Measurements from ENCODE around the gene CCN5.

Gene CCN5

DNA sequence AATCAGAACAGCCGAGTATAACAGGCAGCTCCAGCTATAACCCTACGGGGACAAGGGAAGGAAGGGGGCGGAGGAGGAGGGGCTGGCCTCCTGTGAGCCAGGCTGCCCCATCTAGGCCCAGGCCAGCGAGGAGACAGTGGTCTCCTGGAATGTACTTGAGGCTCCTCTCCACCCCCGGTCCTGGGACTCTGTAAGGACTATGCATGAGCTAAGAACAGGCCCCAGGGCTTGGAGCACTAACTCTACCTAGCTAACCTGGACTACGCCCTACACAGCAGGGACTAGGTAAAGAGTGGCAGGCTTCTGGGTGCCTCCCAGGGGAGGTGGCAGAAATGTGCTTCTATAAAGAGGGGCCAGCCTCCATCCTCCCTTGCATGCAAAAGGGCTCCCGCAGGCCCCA, 39.4 kb downstream of the CCN5 start:
- Histone ChIP-seq H3F3A (ENCODE audit: low read depth) (no peaks in the 10 kb centered on the region), H3K4me3 (ENCODE audit: low read length, poor library complexity, severe bottlenecking) (no peak overlapping the region), H3K9me3 (ENCODE audit: insufficient read depth, low read depth, low read length) (no peaks in the 10 kb centered on the region), H4K20me1 (ENCODE audit: insufficient read depth, low read length, poor library complexity, severe bottlenecking) (no peaks in the 10 kb centered on the region), H3K4me1 (ENCODE audit: insufficient read depth, low read length, poor library complexity, severe bottlenecking) (no peaks in the 10 kb centered on the region), H3K9ac (ENCODE audit: low read depth, low read length, poor library complexity, severe bottlenecking) (no peak overlapping the region), H3K9me2 (replicated peaks; ENCODE audit: low read depth, low read length) (no peaks in the 10 kb centered on the region), H3K4me2 (ENCODE audit: low read depth, low read length, poor library complexity, severe bottlenecking) (no peak overlapping the region), H3K79me2 (ENCODE audit: insufficient read depth, low read length) (no peaks in the 10 kb centered on the region), H3K27me3 (ENCODE audit: insufficient read depth, low read length, poor library complexity, severe bottlenecking) (no peaks in the 10 kb centered on the region), H2AFZ (ENCODE audit: low read length) (no peak overlapping the region), H3K36me3 (ENCODE audit: insufficient read depth, low read length) (no peaks in the 10 kb centered on the region)
- no peak for TF ChIP-seq EZH2phosphoT487 (IDR thresholded peaks at IDR 0.05; ENCODE audit: borderline replicate concordance)
- TF ChIP-seq, protein P1, sequence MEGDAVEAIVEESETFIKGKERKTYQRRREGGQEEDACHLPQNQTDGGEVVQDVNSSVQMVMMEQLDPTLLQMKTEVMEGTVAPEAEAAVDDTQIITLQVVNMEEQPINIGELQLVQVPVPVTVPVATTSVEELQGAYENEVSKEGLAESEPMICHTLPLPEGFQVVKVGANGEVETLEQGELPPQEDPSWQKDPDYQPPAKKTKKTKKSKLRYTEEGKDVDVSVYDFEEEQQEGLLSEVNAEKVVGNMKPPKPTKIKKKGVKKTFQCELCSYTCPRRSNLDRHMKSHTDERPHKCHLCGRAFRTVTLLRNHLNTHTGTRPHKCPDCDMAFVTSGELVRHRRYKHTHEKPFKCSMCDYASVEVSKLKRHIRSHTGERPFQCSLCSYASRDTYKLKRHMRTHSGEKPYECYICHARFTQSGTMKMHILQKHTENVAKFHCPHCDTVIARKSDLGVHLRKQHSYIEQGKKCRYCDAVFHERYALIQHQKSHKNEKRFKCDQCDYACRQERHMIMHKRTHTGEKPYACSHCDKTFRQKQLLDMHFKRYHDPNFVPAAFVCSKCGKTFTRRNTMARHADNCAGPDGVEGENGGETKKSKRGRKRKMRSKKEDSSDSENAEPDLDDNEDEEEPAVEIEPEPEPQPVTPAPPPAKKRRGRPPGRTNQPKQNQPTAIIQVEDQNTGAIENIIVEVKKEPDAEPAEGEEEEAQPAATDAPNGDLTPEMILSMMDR (conservative IDR thresholded peaks at IDR 0.05; ENCODE audit: low read length): no peak

DNA sequence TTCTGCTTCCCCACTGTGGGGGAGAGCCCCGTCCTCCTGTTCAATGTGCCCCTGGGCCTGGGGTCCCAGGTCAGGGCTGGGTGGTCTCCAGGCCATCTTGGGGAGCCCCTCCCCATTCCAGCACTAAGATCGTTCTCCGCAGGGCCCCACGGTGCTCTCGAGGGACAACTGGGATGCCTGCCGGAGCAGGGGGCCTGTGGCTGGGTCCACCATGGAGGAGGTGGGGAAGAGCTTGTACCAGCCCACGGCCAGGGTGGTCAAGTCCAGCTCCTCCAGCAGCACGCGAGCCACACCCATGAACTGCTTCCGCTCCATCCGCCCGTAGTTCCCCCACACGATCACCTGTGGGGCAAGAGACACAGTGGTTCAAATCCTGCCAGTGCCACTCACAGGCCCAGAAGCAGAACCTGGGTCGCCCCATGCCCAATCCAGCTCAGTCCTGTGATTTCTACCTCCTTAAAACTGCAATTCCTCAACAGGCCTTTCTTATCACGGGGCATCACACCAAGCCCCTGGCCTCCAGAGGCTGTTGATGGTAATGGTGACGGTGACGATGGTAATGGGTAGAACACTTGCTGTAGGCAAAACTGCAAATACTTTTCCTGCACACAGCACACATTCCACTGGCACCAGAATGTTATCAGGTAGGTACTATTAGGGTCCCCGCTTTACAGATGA, 41.0 kb downstream of the CCN5 start:
- H4K20me1 ChIP-seq (ENCODE audit: insufficient read depth, low read length, poor library complexity, severe bottlenecking): no peaks in the 10 kb centered on the region
- no peak overlapping the region for H3K9ac ChIP-seq (ENCODE audit: low read depth, low read length, poor library complexity, severe bottlenecking)
- no peaks in the 10 kb centered on the region for H3K79me2 ChIP-seq (ENCODE audit: insufficient read depth, low read length)
- no peak for TF ChIP-seq EZH2phosphoT487 (IDR thresholded peaks at IDR 0.05; ENCODE audit: borderline replicate concordance)
- TF ChIP-seq, protein P1 (conservative IDR thresholded peaks at IDR 0.05; ENCODE audit: low read length): no peak
- no peak overlapping the region for H3K4me2 ChIP-seq (ENCODE audit: low read depth, low read length, poor library complexity, severe bottlenecking)
- no peaks in the 10 kb centered on the region for H3F3A ChIP-seq (ENCODE audit: low read depth)
- no peaks in the 10 kb centered on the region for H3K36me3 ChIP-seq (ENCODE audit: insufficient read depth, low read length)
- no peaks in the 10 kb centered on the region for H3K9me3 ChIP-seq (ENCODE audit: insufficient read depth, low read depth, low read length)
- no peaks in the 10 kb centered on the region for H3K4me1 ChIP-seq (ENCODE audit: insufficient read depth, low read length, poor library complexity, severe bottlenecking)
- H3K4me3 ChIP-seq (ENCODE audit: low read length, poor library complexity, severe bottlenecking): no peak overlapping the region
- H3K27me3 ChIP-seq (ENCODE audit: insufficient read depth, low read length, poor library complexity, severe bottlenecking): no peaks in the 10 kb centered on the region
- H2AFZ ChIP-seq (ENCODE audit: low read length): no peak overlapping the region
- H3K9me2 ChIP-seq (replicated peaks; ENCODE audit: low read depth, low read length): no peaks in the 10 kb centered on the region

DNA sequence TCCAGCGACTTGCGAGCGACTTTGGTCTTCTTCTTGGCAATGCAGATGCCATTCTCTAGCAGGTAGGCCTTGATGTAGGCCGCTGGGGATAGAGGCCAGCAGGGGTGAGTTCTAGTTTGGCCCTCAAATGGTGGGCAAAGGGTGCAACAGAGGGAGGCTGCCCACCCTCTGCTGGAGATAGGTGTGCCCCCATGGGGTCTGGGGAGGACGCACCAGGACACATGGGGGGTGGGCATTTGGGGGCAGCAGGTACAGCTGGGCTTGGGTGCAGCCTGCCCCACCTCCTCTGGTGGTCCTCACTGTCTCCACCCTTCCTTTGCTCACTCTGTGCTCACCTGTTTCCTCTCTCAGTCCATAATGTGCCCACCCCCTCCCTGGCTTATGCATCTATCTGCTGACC, 41.8 kb downstream of the CCN5 start:
- H3K27me3 ChIP-seq (ENCODE audit: insufficient read depth, low read length, poor library complexity, severe bottlenecking): no peaks in the 10 kb centered on the region
- TF ChIP-seq EZH2phosphoT487 (IDR thresholded peaks at IDR 0.05; ENCODE audit: borderline replicate concordance): no peak
- TF ChIP-seq, protein P1 (conservative IDR thresholded peaks at IDR 0.05; ENCODE audit: low read length): no peak

More for the DNA sequence above, 41.8 kb downstream of the CCN5 start:
- H3K4me2 ChIP-seq (ENCODE audit: low read depth, low read length, poor library complexity, severe bottlenecking): no peak overlapping the region
- no peaks in the 10 kb centered on the region for H3K4me1 ChIP-seq (ENCODE audit: insufficient read depth, low read length, poor library complexity, severe bottlenecking)
- H3K9ac ChIP-seq (ENCODE audit: low read depth, low read length, poor library complexity, severe bottlenecking): no peak overlapping the region
- H3K79me2 ChIP-seq (ENCODE audit: insufficient read depth, low read length): no peaks in the 10 kb centered on the region
- no peaks in the 10 kb centered on the region for H3K9me3 ChIP-seq (ENCODE audit: insufficient read depth, low read depth, low read length)
- H3K4me3 ChIP-seq (ENCODE audit: low read length, poor library complexity, severe bottlenecking): no peak overlapping the region
- H4K20me1 ChIP-seq (ENCODE audit: insufficient read depth, low read length, poor library complexity, severe bottlenecking): no peaks in the 10 kb centered on the region
- H3K9me2 ChIP-seq (replicated peaks; ENCODE audit: low read depth, low read length): no peaks in the 10 kb centered on the region
- no peak overlapping the region for H2AFZ ChIP-seq (ENCODE audit: low read length)
- no peaks in the 10 kb centered on the region for H3K36me3 ChIP-seq (ENCODE audit: insufficient read depth, low read length)
- no peaks in the 10 kb centered on the region for H3F3A ChIP-seq (ENCODE audit: low read depth)
